Eye (tissue), 1 donor: ENCODE measurements around the gene ELANE.

ENCODE experiments used
- DNase-seq: peaks from one replicate; pipeline ENCODE4 v3.0.0-alpha.2; 2015

Gene ELANE

GRCh38 chr19:900302-901111, 48.4 kb downstream of the ELANE start:
- DNase-seq, result no peak

DNA sequence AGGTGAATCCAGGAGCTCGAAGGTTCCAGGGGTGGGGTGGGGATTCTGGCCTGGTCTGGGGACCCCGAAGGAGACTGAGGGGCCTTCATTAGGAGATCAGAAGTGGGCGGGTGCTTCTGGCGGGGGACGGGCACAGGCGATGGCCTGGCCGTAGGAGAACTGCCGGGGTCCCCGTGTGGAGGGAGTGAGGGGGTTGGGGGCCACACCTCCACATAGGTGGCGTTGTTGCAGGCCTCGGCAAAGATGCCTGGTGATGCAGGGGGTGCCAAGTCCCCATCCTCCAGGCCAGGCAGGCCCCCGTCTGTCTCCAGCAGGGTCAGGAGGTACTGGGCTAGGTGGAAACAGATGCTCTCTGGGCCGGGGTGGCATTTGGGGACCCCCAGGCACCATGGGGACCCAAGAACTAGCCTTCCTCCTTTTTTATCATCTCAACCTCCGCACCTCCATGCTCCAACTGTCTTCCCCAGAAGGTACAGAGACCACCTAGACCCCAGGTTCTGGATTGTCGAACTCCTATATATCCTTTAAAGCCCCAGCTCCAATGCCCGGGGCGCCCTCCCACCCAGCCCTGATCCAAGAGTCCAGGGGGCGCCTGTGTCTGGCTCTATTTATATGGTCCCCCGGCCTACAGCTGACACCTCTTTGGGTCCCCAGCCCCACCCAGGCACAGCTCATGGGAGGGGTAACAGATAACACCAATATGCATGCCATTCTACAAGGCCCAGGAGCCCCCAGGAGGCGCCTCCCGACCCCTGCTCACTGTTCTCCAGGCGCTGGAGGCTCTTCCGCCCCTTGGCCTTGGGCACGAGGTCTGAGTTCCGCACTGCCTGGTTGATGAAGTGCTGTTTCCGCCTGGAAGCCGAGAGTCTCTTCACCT, 49.4 kb downstream of the ELANE start:
- no peak for DNase-seq

- no peak for DNase-seq
Observed at GRCh38 chr19:902093-902370, 49.9 kb downstream of the ELANE start.

DNA sequence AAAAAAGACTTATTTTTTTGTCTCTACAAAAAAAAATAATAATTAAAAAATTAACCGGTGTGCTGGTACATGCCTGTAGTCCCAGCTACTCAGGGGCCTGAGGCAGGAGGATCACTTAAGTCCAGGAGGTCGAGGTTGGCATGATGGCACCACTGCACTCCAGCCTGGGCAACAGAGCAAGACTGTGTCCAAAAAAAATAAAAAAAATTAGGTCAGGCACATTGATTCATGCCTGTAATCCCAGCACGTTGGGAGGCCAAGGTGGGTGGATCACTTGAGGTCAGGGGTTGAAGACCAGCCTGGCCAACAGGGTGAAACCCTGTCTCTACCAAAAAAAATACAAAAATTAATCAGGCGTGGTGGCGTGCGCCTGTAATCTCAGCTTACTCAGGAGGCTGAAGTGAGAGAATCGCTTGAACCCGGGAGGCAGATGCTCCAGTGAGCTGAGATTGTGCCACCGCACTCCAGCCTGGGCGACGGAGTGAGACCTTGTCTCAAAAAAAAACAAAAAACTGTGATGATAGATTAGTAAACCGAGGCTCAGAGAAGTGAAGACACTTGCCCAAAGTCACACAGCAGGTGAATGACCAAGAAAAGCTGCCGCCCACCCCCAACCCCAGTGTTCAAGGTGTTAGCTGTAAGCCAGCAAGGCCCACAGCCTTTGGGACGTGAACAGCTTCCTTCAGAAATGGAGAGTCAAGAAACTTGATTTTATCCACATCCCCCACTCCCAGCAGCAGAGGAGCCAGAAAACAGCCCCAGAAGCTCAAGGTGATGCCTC, 50.5 kb downstream of the ELANE start:
- DNase-seq, result no peak

DNA sequence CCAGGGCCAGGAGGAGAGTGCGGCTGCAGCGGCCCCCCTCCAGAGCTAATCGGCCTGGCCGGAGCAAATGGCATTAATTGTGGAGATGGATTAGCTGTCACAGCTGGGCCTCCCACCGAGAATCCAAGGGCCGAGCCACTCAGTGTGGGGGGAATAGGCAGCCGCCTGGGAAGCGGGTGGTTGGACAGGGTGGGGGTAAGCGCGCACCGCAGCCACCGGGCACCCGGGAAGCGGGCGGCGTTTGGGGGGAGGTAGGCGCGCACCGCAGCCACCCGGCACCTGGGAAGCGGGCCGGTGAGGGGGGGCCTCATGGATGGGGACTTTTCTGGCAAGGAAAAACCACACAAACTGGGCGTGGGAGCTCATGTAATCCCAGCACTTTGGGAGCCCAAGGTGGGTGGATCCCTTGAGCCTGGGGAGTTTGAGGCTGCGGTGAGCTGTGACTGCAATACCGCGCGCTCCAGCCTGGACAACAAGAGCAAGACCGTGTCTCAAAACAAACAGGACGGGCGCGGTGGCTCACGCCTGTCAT, 51.2 kb downstream of the ELANE start:
- peak; percentile 79 for DNase-seq

DNA sequence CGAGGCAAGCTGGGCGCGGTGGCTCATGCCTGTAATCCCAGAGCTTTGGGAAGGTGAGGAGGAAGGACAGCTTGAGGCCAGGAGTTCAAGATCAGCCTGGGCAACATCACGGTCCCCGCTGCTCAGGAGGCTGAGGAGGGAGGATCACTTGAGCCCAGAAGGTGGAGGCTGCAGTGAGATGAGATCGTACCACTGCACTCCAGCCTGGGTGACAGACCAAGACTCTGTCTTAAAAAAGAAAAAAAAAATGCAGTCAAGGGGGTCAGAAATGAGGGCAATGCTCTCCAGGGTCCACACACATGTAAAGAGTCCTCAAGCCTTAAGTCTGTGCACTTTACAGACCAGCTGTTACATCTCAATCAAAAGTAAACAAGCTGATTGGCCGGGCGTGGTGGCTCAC, 52.4 kb downstream of the ELANE start:
- DNase-seq, result no peak
